Measurements from ENCODE around the gene PRLR.

PRLR gene

DNA sequence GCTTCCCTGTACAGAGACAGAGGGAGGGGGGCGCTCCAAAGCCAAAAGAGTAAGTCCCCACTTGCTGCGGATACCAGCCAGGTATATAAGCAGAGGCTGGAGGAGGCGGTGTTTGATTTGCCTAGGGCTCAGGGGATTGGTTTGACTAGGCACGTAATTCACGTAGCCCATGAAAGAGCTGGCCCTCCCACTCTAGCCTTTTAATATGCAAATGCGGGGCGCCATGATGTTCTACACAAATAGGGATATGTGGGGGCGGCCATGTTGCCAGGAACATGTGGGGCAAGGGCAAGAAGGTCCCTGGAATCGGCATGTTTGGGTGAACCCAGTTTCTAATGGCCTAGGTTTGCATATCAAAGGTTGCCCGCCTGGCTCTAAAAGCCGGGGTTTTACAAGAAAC is 3.3 kb upstream of the PRLR start:
- DNase-seq (ENCODE audit: low spot score), result no peak

GRCh38 chr5:35233121-35233520 is 2.8 kb upstream of the PRLR start:
- no peak for DNase-seq (ENCODE audit: low spot score)

- no peak for DNase-seq (ENCODE audit: low spot score)
Measured at GRCh38 chr5:35232124-35232523, 1.8 kb upstream of the PRLR start.

DNA sequence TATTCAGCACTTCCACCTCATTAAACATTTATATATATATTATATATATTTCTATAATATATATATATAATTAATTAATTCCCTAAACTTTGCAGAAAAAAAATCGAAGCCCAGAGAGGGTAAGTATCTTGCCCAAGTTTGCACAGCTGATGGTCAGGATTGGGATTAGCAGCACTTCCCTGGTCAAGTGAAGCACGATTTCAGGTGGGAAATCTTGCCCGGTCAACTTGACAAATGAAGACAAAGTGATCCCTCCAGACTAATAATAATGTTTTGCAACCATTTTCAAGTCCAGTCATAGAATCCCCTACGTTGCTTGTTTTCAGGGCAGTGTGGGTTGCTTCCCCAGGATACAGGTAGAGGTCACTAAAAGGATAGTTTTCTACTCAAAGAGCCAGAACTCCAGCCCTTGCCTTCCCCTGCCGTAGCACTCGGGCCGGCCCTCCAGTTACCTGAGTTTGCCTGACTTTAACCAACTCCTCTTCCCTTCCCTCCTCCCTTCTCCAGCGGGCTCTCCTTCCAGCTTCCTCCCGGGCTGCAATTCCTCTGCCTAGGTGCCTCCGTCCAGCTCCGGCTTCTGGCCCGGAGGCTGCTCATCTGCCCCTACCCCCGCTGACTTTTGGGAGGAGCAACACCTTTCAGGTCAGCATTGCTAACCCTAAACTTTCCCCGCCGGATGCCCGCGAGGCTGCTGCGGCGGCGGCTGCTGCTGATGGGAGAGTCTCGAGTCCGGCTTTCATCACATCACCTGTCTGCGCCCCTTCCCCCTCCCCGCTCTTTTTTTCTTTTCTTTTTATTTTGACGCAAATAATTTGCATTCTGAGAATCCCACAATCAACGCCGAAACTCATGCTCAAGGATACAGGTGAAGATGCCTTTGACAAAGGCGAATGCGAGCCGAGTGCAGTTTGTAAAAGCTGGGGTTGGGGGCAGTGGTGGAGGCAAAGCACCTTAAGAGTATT is 930 bp downstream of the PRLR start:
- DNase-seq (ENCODE audit: low spot score), result peak; percentile 67

GRCh38 chr5:35228310-35228709 is 2.0 kb downstream of the PRLR start:
- no peak for DNase-seq (ENCODE audit: low spot score)

DNA sequence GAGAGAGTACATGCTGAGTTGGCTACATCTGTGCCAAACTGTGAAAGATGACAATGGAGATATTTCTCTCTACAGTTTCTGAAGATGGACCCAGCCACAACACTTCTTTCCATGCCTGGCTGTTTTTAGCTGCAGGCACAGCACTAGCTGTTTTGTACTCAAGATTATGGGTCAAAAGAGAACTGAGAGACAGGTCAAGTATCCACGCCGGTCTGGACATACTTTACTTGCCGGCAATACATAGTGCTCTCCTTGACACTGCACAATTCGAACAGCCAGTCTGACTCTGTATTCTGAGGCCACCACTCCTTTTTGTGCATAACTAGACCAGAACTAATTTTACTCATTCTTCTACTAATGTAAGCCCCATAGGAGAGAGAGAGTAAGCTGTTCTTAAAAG is 2.6 kb downstream of the PRLR start:
- DNase-seq (ENCODE audit: low spot score), result no peak

DNA sequence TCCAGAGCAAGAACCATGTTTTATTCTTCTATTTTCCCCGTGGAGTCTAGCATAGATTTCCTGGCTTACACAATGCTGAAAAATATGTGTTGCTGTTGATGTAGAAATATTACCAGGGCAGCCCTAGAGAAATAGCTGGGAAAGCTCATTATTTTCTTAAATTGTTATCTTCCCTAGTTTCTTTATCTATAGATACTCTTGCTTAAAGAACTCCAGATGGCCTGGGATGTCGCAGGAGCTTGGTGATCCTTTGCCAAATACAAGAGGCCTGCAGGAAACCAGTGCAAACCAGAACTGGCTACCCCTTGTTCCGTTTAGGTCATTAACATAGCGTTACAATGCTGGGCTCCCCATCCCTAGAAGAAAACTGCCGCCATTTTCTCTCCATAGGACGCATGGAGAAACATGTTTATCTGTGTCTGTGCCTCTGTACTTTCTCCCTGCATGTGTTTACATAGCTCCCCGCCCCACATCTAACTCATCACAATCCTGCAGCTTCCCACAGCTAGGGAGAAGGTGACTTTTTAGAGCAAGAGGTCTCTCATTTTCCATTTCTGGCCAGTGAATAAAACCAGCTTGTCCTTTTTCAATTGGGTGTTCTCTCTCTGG is 6.4 kb downstream of the PRLR start:
- no peak for DNase-seq (ENCODE audit: low spot score)

DNA sequence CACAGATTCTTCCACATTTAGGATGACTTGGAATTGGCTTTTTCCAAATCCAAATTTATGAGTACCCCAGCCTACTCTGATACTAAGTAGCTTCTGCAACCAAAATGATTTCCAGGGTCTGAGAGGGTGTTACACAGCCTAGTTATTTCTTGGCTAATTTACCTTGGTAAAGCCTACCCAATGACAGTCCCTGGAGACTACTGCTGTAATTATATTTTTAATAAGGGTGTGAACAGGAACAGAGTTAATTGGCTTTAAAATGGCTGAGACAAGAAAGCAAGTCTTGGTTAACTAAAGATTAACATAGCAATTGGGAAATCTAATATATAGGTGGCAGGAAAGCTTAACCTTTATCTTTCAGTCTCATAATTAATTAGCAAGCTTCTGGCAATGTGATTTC is 9.3 kb downstream of the PRLR start:
- DNase-seq (ENCODE audit: low spot score), result no peak

GRCh38 chr5:35218981-35219380 is 11.3 kb downstream of the PRLR start:
- DNase-seq (ENCODE audit: low spot score), result no peak

DNA sequence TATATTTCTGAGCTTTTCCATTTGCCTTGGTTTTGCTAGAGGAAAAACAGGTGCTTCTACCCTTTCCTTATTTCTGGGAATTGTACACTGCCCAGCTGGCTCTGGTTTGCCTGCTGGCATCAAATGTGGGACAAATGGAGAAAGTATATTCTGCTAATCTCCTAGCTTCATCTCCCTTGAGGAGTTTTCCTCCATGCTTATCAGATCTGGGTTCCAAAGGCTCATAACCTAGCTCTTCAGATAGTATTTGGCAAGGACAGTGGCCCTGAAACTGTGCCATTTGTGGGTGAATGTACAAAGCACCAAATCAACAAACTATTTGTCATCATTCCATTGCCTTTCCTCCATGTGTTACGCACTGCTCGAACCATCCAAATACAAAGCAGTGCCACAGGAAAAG is 16.2 kb downstream of the PRLR start:
- DNase-seq (ENCODE audit: low spot score), result no peak

- no peak for DNase-seq (ENCODE audit: low spot score)
Measured at GRCh38 chr5:35213608-35214007, 16.7 kb downstream of the PRLR start.

DNA sequence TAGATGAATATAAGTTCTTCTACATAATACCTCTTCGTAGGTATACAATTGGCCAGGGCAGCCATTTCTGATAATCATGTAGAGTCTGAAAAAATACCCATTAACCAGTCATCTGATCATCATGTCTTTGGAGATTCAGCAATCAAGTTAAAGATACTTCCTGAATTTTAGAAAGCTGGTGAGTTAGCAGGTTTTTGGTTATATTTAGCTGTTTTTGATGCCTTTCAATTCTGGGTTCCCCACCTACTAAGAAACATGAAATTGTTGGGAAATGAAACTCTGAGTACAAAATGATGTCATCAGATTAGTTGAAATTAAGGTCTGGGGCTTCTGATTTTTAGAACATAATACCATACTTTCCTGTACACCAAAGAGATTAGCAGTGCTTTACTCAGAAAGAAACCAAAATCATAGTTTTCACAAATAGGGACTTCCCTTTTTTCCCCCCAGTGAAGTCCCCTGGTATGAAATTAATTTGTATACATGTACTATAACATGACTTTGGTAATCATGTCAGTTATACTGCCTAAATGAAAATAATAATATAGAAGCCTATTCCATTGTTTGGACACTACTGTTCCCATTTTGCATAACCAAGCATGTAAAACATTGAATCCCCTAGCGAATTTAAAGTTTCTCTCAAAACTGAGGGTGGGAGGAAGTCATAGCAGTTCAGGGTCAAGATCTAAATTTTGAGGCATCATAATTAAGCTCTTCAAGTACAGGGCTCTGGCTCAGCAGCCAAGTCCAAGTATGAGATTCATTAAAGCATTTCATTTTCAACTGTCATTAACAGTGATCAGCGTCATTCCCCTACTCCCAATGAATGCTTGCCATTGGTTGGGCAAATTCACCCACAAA is 17.9 kb downstream of the PRLR start:
- no peak for DNase-seq (ENCODE audit: low spot score)

DNA sequence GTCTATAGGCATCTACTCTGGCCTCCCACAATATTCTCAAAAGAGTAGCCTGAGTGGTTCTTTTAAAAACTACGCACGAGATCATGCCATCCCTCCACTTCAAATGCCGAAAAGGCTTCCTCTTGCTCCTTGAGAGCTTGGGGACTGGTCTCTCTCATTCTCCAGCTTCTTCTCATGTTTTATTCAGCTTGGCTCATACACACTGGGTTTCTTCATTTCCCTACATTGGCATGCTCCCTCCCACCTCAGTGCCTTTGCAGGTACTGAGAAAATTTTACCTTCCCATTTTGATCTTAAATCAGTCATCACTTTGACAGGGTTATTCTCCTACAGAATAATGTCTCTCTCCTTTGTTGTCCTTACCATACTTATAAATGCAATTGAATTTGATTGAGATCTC is 20.4 kb downstream of the PRLR start:
- DNase-seq (ENCODE audit: low spot score), result no peak

DNA sequence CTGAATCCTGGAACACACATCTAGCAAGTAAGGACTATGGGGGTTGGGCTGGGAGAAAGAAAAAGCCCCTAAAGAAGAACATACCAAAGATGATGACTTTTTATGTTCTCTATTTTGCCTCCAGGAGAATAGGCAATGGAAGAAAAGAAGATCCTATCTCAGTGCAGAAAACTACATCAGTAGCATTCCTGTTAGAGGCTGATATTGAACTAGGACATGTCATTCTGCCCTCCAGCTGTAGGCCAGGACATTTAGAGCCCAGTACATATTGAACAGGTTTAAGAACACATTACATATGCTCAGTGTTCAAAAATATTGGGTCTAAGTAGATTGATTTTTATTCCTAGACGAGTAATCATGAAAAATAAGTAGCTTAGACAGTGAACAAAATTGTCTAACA is 24.7 kb downstream of the PRLR start:
- no peak for DNase-seq (ENCODE audit: low spot score)

- DNase-seq (ENCODE audit: low spot score), result no peak
Measured at GRCh38 chr5:35205186-35205585, 25.1 kb downstream of the PRLR start.

GRCh38 chr5:35203403-35203802 is 26.9 kb downstream of the PRLR start:
- no peak for DNase-seq (ENCODE audit: low spot score)

- DNase-seq (ENCODE audit: low spot score), result peak; percentile 58
Measured at GRCh38 chr5:35202319-35203111, 27.8 kb downstream of the PRLR start.

GRCh38 chr5:35201291-35201690 is 29.0 kb downstream of the PRLR start:
- DNase-seq (ENCODE audit: low spot score), result no peak

DNA sequence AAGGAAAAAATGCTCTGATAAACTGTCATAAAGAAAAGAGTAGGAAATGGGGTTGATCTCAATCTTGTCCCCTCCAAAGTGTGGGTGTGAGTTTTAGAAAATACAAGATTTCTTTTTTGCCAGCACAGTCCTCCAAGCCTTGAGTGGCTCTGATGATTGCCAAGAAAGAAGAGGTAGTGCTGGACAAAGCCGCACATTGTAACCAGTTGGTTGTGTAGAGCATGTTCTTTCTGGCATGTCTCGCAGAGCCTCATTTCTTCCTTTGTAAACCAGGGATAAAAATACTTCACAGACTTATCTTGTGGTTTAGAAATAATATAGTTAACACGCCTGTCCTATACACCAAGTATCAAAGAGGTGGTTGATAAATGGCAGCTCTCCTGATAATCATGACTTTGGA is 30.4 kb downstream of the PRLR start:
- DNase-seq (ENCODE audit: low spot score), result no peak

DNA sequence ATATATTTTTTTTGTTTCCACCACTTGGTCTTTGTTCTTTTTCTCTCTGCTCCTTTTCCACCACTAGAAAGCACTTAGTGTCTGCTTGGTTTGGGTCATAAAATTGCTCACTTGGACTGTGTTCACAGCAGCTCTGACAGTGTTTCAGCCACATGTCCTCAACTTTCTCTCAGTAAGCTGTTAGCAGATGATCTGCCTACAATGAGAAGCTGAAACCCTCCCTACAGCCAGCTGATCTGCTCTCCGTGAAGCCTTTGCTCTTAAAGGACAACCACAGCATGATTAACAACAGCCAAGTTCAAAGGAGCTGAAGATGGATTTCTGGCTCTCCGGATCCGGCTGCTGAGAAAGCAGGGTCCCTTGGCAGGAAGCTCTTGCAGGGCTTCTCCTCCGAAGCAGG is 31.6 kb downstream of the PRLR start:
- no peak for DNase-seq (ENCODE audit: low spot score)

- DNase-seq (ENCODE audit: low spot score), result no peak
Measured at GRCh38 chr5:35198075-35198474, 32.2 kb downstream of the PRLR start.

- no peak for DNase-seq (ENCODE audit: low spot score)
Measured at GRCh38 chr5:35197351-35197750, 32.9 kb downstream of the PRLR start.
